Measurements from ENCODE around the gene CRACDL. TPM values are rescaled to one million over a fixed set of nuclear protein-coding genes. Genes with fewer than 3 reads are reported as not detected.

CRACDL gene, protein sequence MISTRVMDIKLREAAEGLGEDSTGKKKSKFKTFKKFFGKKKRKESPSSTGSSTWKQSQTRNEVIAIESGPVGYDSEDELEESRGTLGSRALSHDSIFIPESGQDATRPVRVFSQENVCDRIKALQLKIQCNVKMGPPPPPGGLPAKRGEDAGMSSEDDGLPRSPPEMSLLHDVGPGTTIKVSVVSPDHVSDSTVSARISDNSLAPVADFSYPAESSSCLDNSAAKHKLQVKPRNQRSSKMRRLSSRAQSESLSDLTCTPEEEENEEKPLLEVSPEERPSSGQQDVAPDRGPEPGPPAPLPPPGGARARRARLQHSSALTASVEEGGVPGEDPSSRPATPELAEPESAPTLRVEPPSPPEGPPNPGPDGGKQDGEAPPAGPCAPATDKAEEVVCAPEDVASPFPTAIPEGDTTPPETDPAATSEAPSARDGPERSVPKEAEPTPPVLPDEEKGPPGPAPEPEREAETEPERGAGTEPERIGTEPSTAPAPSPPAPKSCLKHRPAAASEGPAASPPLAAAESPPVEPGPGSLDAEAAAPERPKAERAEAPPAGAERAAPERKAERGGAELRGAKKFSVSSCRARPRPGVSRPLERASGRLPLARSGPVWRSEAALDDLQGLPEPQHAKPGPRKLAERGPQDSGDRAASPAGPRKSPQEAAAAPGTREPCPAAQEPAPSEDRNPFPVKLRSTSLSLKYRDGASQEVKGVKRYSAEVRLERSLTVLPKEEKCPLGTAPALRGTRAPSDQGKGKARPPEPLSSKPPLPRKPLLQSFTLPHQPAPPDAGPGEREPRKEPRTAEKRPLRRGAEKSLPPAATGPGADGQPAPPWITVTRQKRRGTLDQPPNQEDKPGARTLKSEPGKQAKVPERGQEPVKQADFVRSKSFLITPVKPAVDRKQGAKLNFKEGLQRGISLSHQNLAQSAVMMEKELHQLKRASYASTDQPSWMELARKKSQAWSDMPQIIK
- 6.2 and 9.6 TPM in 2 replicates for total RNA-seq (ENCODE audit: low replicate concordance)
- long read RNA-seq, partial matches to known transcripts: 1 of 7 reads
- long read RNA-seq, other reads (novel, unspliced or antisense): 6 of 7 reads

DNA sequence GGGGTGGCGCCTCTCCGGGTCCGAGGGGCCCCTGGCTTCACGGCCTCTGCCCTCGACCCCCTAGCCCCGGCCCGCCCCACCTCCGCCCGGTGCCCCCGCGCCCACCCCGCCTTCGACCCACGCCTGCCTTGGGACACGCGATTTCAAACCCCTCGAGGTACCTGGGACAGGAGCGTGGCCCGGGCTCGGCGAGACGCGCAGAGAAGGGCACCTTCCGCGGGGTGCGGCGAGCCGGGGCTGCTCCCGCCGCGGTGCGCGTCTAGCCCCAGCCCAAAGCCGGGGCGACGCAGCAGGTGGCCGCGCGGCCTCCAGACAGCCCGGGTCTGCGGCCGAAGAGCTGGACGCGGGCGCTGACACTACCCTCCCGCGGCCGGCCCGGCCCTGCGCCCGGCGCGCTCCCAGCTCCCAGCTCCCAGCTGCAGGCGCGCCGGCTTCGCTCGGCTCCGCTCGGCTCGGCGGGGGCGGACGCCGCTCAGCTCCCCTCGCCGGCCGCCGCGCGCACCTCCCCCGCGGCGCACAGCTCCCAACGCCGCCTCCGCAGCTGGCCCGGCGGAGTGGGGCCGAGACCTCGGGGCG lies at the start of gene CRACDL:
CRACDL (minus strand) TSS at position 449 of the 576 bp plus-strand sequence. CDS start 89,425 bp downstream, outside the sequence.
- TF ChIP-seq, protein P1, sequence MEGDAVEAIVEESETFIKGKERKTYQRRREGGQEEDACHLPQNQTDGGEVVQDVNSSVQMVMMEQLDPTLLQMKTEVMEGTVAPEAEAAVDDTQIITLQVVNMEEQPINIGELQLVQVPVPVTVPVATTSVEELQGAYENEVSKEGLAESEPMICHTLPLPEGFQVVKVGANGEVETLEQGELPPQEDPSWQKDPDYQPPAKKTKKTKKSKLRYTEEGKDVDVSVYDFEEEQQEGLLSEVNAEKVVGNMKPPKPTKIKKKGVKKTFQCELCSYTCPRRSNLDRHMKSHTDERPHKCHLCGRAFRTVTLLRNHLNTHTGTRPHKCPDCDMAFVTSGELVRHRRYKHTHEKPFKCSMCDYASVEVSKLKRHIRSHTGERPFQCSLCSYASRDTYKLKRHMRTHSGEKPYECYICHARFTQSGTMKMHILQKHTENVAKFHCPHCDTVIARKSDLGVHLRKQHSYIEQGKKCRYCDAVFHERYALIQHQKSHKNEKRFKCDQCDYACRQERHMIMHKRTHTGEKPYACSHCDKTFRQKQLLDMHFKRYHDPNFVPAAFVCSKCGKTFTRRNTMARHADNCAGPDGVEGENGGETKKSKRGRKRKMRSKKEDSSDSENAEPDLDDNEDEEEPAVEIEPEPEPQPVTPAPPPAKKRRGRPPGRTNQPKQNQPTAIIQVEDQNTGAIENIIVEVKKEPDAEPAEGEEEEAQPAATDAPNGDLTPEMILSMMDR (conservative IDR thresholded peaks at IDR 0.05): no peak
- Mint-ChIP-seq H3K4me1 (ENCODE audit: unreplicated experiment) (peaks cover 4% of the 10 kb centered on the region), H3K27ac (peak within 1 kb of the TSS; percentile 69), H3K4me3 (peak within 1 kb of the TSS; percentile 85), H3K36me3 (no peaks in the 10 kb centered on the region), H3K27me3 (peaks cover 79% of the 10 kb centered on the region), H3K9me3 (no peaks in the 10 kb centered on the region)
- DNase-seq (ENCODE audit: extremely low spot score, unreplicated experiment): no peak

DNA sequence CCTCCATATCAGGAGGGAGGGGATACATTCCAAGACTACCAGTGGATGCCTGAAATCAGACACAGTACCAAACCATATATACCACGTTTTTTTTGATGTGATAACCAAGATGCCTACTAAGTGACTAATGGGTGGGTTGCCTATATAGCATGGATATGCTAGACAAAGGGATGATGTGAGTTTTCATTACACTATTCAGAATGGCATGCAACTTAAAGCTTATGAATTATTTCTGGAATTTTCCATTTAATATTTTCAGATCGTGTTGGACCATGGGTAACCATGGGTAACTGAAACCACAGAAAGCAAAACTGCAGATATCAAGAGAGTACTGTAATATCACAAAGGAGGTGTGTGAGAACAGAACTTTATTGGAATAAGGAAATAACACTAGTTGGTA lies 39.6 kb upstream of the CRACDL start:
- Mint-ChIP-seq H3K27ac (no peak overlapping the region), H3K27me3 (no peaks in the 10 kb centered on the region), H3K9me3 (peaks cover 8% of the 10 kb centered on the region), H3K36me3 (no peaks in the 10 kb centered on the region), H3K4me3 (no peak overlapping the region), H3K4me1 (ENCODE audit: unreplicated experiment) (no peaks in the 10 kb centered on the region)
- TF ChIP-seq, protein P1 (conservative IDR thresholded peaks at IDR 0.05): no peak
- DNase-seq (ENCODE audit: extremely low spot score, unreplicated experiment): no peak

DNA sequence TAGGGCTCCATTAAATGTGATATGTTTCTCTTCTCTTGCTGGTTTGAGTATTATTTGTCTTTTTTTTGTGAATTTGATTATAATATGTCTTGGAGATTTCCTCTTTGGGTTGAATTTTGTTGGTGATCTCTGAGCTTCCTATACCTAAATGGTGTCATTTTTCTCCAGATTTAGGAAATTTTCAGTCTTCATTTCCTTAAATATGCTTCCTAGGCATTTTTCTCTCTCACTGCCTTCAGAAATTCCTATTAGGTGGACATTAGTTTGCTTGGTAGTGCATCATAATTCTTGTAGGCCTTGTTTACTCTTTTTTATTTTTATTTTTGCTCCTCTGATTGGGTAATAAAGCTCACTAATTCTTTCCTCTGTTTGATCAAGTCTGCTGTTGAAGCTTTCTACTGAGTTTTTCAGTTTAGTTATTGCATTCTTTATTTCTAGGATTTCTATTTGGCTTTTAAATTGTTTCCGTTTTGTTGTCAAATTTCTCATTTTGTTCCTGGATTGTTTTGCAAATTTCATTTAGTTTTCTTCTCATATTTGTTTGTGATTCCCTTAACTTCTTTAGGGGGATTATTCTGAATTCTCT lies 36.6 kb upstream of the CRACDL start:
- no peak overlapping the region for H3K4me3 Mint-ChIP-seq
- peaks cover 3% of the 10 kb centered on the region for H3K27me3 Mint-ChIP-seq
- no peaks in the 10 kb centered on the region for H3K4me1 Mint-ChIP-seq (ENCODE audit: unreplicated experiment)
- H3K36me3 Mint-ChIP-seq: no peaks in the 10 kb centered on the region
- TF ChIP-seq, protein P1 (conservative IDR thresholded peaks at IDR 0.05): no peak
- H3K9me3 Mint-ChIP-seq: peaks cover 17% of the 10 kb centered on the region
- no peak for DNase-seq (ENCODE audit: extremely low spot score, unreplicated experiment)
- no peak overlapping the region for H3K27ac Mint-ChIP-seq

DNA sequence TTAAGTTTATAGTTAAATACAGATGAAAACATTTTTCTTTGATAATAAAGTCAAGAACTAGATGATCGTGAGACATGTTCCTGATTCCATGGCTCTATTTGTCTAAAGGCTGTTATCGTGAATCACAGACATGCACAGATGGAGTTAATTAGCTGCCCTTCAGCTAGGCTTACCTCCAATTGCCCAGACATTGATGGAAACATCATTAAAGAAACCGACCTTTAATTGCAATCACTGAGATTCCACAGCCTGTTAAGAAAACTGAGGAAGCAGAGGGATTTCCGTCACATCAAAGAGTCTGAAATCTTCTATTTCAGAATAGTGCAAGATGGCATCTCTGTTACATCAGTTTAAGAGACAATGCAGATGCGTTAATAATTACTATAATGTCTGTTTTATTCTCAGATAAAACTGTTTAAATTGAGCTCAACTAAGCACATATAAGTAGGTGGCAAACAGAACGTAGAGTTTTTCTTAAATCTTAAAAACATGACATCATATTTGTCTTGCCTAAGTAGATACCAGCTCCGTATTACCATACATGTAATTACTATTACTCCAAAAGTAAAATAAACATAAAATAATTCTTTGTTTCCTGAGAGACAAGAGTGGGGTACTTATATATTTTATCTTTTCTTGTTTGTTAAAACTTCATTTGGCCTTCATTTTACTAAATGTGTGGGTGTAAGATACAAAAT lies 23.9 kb upstream of the CRACDL start:
- Mint-ChIP-seq H3K36me3 (no peaks in the 10 kb centered on the region), H3K4me3 (no peak overlapping the region), H3K4me1 (ENCODE audit: unreplicated experiment) (no peaks in the 10 kb centered on the region), H3K27ac (no peak overlapping the region), H3K27me3 (peaks cover 17% of the 10 kb centered on the region), H3K9me3 (no peaks in the 10 kb centered on the region)
- no peak for DNase-seq (ENCODE audit: extremely low spot score, unreplicated experiment)
- TF ChIP-seq, protein P1 (conservative IDR thresholded peaks at IDR 0.05): no peak

Measured in type B pancreatic cell (in vitro differentiated cells).